HCT116 (cell line): ENCODE results near the gene PWWP2B. TPM values are rescaled to one million over a fixed set of nuclear protein-coding genes. Genes with fewer than 3 reads are reported as not detected.

Experiments
- ATAC-seq: fragments of 200-7000 bp; cut with Tn5 transposase; 2 replicates; pipeline ENCODE4 v1.9.1; 2020; ENCODE audit warnings: mild to moderate bottlenecking, moderate library complexity
- BruUV-seq: library from RNA; stranded (reverse); fragments of 400-500 nt; replicated peaks from 2 replicates; lab custom pipeline; 2021; lab: Mats Ljungman, UMichigan
- CTCF ChIA-PET: fragments of 300-600 bp; sonication (Branson Sonifier 250); formaldehyde crosslinking; loops from one replicate; lab custom pipeline; 2021; ENCODE audit warnings: antibody characterized with exemption; lab: Charles Lee
- POLR2A ChIA-PET: fragments of 300-600, 350-600 bp; sonication (Branson Sonifier 250); formaldehyde crosslinking; loops from one replicate; lab custom pipeline; 2021; ENCODE audit warnings: antibody characterized with exemption; lab: Charles Lee
- RAD21 ChIA-PET, 2 experiments: fragments of 300-600 bp; sonication (Branson Sonifier 250); formaldehyde crosslinking; loops; one replicate each; lab custom pipeline; 2023; ENCODE audit warnings: low total read pairs in 2 of 2; ENCODE audit not compliant: uncharacterized antibody in 2 of 2, unreplicated experiment in 2 of 2, low non-redundant PET in 1 of 2; lab: Charles Lee
- DNase-seq: peaks from one replicate; pipeline ENCODE4 v3.0.0-alpha.2; 2010; ENCODE audit warnings: low read depth, low spot score
- H2AFZ ChIP-seq: fragments of 200-600 bp; shearing (Covaris generic), sonication (generic); 2 replicates; pipeline ENCODE4 v1.6.1; 2017; ENCODE audit warnings: low read depth, mixed run types, mixed read lengths, antibody characterized with exemption, low read length; ENCODE audit not compliant: poor library complexity, severe bottlenecking
- H3K27ac ChIP-seq: 2 replicates; pipeline ENCODE4 v1.5.1; 2012; ENCODE audit warnings: low read depth, low read length
- H3K27me3 ChIP-seq: fragments of 200-600 bp; sonication (generic); 2 replicates; pipeline ENCODE4 v1.6.1; 2016; ENCODE audit warnings: mixed run types, low read length, mixed read lengths; ENCODE audit not compliant: insufficient read depth
- H3K36me3 ChIP-seq, 2 experiments: fragments of 200-500 bp in 1 of 2; fragments of 200-600 bp in 1 of 2; sonication (Bioruptor generic) in 1 of 2; sonication (generic) in 1 of 2; 2 replicates each; pipeline versions ENCODE4 v1.5.1 to v1.6.1; 2014 to 2016; ENCODE audit warnings: low read length in 2 of 2, inconsistent platforms in 1 of 2, mixed read lengths in 1 of 2, mixed run types in 1 of 2; ENCODE audit not compliant: insufficient read depth in 2 of 2, control insufficient read depth in 1 of 2
- H3K4me1 ChIP-seq, 2 experiments: fragments of 200-600 bp in 1 of 2; sonication (generic) in 1 of 2; 2 replicates each; pipeline versions ENCODE4 v1.5.1 to v1.6.1; 2012 to 2017; ENCODE audit warnings: low read length in 2 of 2, inconsistent platforms in 1 of 2, mild to moderate bottlenecking in 1 of 2, mixed read lengths in 1 of 2, mixed run types in 1 of 2, moderate library complexity in 1 of 2; ENCODE audit not compliant: insufficient read depth in 2 of 2, control insufficient read depth in 1 of 2
- H3K4me2 ChIP-seq: fragments of 200-600 bp; sonication (generic); 2 replicates; pipeline ENCODE4 v1.6.1; 2017; ENCODE audit warnings: mixed run types, low read length, mixed read lengths
- H3K4me3 ChIP-seq, 2 experiments: fragments of 200-600 bp in 1 of 2; sonication (generic) in 1 of 2; replicated peaks in 1 of 2; 2 replicates each; pipeline ENCODE4 v1.5.1; 2011 to 2016; ENCODE audit warnings: low read length in 2 of 2, control low read depth in 1 of 2, low read depth in 1 of 2, mild to moderate bottlenecking in 1 of 2, mixed read lengths in 1 of 2, mixed run types in 1 of 2
- H3K79me2 ChIP-seq: fragments of 200-600 bp; sonication (generic); 2 replicates; pipeline ENCODE4 v1.6.1; 2017; ENCODE audit warnings: mild to moderate bottlenecking, mixed run types, low read length, moderate library complexity, mixed read lengths; ENCODE audit not compliant: insufficient read depth
- H3K9ac ChIP-seq: fragments of 200-600 bp; sonication (generic); 2 replicates; pipeline ENCODE4 v1.6.1; 2016; ENCODE audit warnings: low read length, mixed read lengths
- H3K9me2 ChIP-seq: fragments of 200-600 bp; sonication (generic), shearing (Covaris generic); 2 replicates; pipeline ENCODE4 v1.6.1; 2017; ENCODE audit warnings: mixed run types, mild to moderate bottlenecking, moderate library complexity; ENCODE audit not compliant: insufficient read depth
- H3K9me3 ChIP-seq, 2 experiments: fragments of 200-500 bp in 1 of 2; fragments of 200-600 bp in 1 of 2; sonication (Bioruptor generic) in 1 of 2; sonication (generic) in 1 of 2; 2 replicates each; pipeline ENCODE4 v1.6.1; 2014 to 2017; ENCODE audit warnings: low read length in 2 of 2, mixed read lengths in 2 of 2, inconsistent platforms in 1 of 2, low read depth in 1 of 2, mild to moderate bottlenecking in 1 of 2, mixed run types in 1 of 2, moderate library complexity in 1 of 2; ENCODE audit not compliant: control insufficient read depth in 1 of 2, insufficient read depth in 1 of 2
- H4K20me1 ChIP-seq: fragments of 200-600 bp; sonication (generic), shearing (Covaris generic); 2 replicates; pipeline ENCODE4 v1.6.1; 2017; ENCODE audit warnings: mixed run types, mild to moderate bottlenecking, moderate library complexity; ENCODE audit not compliant: insufficient read depth
- CEBPB ChIP-seq: IDR thresholded peaks from 2 replicates; pipeline ENCODE4 v1.6.1; 2012; ENCODE audit warnings: low read depth
- EGR1 ChIP-seq: IDR thresholded peaks from 2 replicates; pipeline ENCODE4 v1.6.1; 2012; ENCODE audit warnings: low read depth
- ELF1 ChIP-seq: IDR thresholded peaks from 2 replicates; pipeline ENCODE4 v1.6.1; 2012; ENCODE audit warnings: low read depth, borderline replicate concordance
- EZH2 ChIP-seq: fragments of 200-600 bp; sonication (generic); IDR thresholded peaks from 2 replicates; pipeline ENCODE4 v1.6.1; 2017; ENCODE audit warnings: antibody characterized with exemption, mixed run types
- EZH2phosphoT487 ChIP-seq: fragments of 200-600 bp; IDR thresholded peaks from 2 replicates; pipeline ENCODE4 v1.6.1; 2018; ENCODE audit warnings: antibody characterized with exemption, borderline replicate concordance
- FOSL1 ChIP-seq: IDR thresholded peaks from 2 replicates; pipeline ENCODE4 v1.6.1; 2012; ENCODE audit warnings: low read depth
- JUND ChIP-seq: IDR thresholded peaks from 2 replicates; pipeline ENCODE4 v1.6.1; 2012
- MAX ChIP-seq: IDR thresholded peaks from 2 replicates; pipeline ENCODE4 v1.6.1; 2012
- POLR2A ChIP-seq: IDR thresholded peaks from 2 replicates; pipeline ENCODE4 v1.7.0; 2011; ENCODE audit warnings: borderline replicate concordance; ENCODE audit not compliant: insufficient read depth, insufficient read length; ENCODE audit errors: extremely low read depth
- POLR2AphosphoS5 ChIP-seq: IDR thresholded peaks from 2 replicates; pipeline ENCODE4 v1.6.1; 2011; ENCODE audit warnings: mild to moderate bottlenecking, low read depth, low read length, moderate library complexity
- RAD21 ChIP-seq: IDR thresholded peaks from 2 replicates; pipeline ENCODE4 v1.6.1; 2012; ENCODE audit warnings: low read depth, mild to moderate bottlenecking
- REST ChIP-seq: IDR thresholded peaks from 2 replicates; pipeline ENCODE4 v1.6.1; 2012; ENCODE audit warnings: low read depth
- SIN3A ChIP-seq: IDR thresholded peaks from 2 replicates; pipeline ENCODE4 v1.6.1; 2012; ENCODE audit warnings: low read depth
- TCF7L2 ChIP-seq: IDR thresholded peaks from 2 replicates; pipeline ENCODE4 v1.7.0; 2011; ENCODE audit warnings: borderline replicate concordance, inconsistent platforms; ENCODE audit not compliant: insufficient read depth, insufficient read length; ENCODE audit errors: extremely low read depth
- YY1 ChIP-seq: IDR thresholded peaks from 2 replicates; pipeline ENCODE4 v1.6.1; 2011; ENCODE audit warnings: low read length, low read depth, moderate library complexity, mild to moderate bottlenecking; ENCODE audit not compliant: insufficient replicate concordance; ENCODE audit errors: extremely low read depth
- ZBTB33 ChIP-seq: IDR thresholded peaks from 2 replicates; pipeline ENCODE4 v1.6.1; 2011; ENCODE audit warnings: mild to moderate bottlenecking, low read length, moderate library complexity; ENCODE audit not compliant: insufficient replicate concordance; ENCODE audit errors: extremely low read depth
- ZFX ChIP-seq: fragments of 450-650 bp; IDR thresholded peaks from 2 replicates; pipeline ENCODE4 v1.6.1; 2017
- intact Hi-C: fragments of 100-400 bp; cut with micrococcal nuclease; formaldehyde crosslinking; loops from 2 replicates; pipeline ENCODE4 v1.10.0; 2022
- total RNA-seq: library from RNA; stranded (reverse); gene quantifications from one replicate; pipeline ENCODE4 v1.2.1, GENCODE V29; 2021; ENCODE audit not compliant: unreplicated experiment
- TF ChIP-seq, protein P1 (sequence below), 3 experiments: fragments of 200-600 bp in 1 of 3; sonication (generic) in 1 of 3; IDR thresholded peaks in 2 of 3; conservative IDR thresholded peaks in 1 of 3; 2 replicates each; pipeline ENCODE4 v1.5.1; 2012 to 2017; ENCODE audit warnings: low read depth in 2 of 3, low read length in 2 of 3, antibody characterized with exemption in 1 of 3, borderline replicate concordance in 1 of 3, control low read depth in 1 of 3, mild to moderate bottlenecking in 1 of 3, mixed read lengths in 1 of 3, mixed run types in 1 of 3, moderate library complexity in 1 of 3; ENCODE audit not compliant: insufficient read depth in 1 of 3
- TF ChIP-seq, protein P2 (sequence below): IDR thresholded peaks from 2 replicates; pipeline ENCODE4 v1.6.1; 2012

The PWWP2B gene
- total RNA-seq, 1 experiment from 2014 or later: 13.9 TPM

- no peaks in the 10 kb centered on the region for H3K27me3 ChIP-seq
- ATAC-seq: no peak
- H3K79me2 ChIP-seq: peaks cover 21% of the 10 kb centered on the region; the same call in 1 of the 2 replicates
- H3K4me1 ChIP-seq: peaks cover 10 to 16% of the 10 kb centered on the region in 2 experiments
- no peak overlapping the region for H2AFZ ChIP-seq
- no peak overlapping the region for H3K4me2 ChIP-seq
- H3K9me2 ChIP-seq: no peaks in the 10 kb centered on the region
- CTCF ChIA-PET: no interaction called here
- intact Hi-C loops: no loop called here
- no peaks in the 10 kb centered on the region for H3K9me3 ChIP-seq
- POLR2A ChIA-PET: no interaction called here
- RAD21 ChIA-PET: no interaction called here
- no TSS peak for BruUV-seq
- no peaks in the 10 kb centered on the region for H4K20me1 ChIP-seq
- peaks cover 0 to 6% of the 10 kb centered on the region in 2 experiments; a peak in 1 of 4 replicates for H3K36me3 ChIP-seq
- DNase-seq: no peak
- TF ChIP-seq ELF1: no peak
- TF ChIP-seq REST: no peak
- TF ChIP-seq, protein P1, sequence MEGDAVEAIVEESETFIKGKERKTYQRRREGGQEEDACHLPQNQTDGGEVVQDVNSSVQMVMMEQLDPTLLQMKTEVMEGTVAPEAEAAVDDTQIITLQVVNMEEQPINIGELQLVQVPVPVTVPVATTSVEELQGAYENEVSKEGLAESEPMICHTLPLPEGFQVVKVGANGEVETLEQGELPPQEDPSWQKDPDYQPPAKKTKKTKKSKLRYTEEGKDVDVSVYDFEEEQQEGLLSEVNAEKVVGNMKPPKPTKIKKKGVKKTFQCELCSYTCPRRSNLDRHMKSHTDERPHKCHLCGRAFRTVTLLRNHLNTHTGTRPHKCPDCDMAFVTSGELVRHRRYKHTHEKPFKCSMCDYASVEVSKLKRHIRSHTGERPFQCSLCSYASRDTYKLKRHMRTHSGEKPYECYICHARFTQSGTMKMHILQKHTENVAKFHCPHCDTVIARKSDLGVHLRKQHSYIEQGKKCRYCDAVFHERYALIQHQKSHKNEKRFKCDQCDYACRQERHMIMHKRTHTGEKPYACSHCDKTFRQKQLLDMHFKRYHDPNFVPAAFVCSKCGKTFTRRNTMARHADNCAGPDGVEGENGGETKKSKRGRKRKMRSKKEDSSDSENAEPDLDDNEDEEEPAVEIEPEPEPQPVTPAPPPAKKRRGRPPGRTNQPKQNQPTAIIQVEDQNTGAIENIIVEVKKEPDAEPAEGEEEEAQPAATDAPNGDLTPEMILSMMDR (IDR thresholded peaks at IDR 0.05 in 2 of 3, conservative IDR thresholded peaks at IDR 0.05 in 1 of 3; ENCODE audit: borderline replicate concordance in 1 of 3, insufficient read depth in 1 of 3, low read depth in 2 of 3, low read length in 2 of 3): no peak
- no peak for TF ChIP-seq YY1
- no peak for TF ChIP-seq EZH2phosphoT487
- TF ChIP-seq ZFX: no peak
- no peak for TF ChIP-seq EGR1
- TF ChIP-seq CEBPB: no peak
- TF ChIP-seq FOSL1: no peak
- TF ChIP-seq, protein P2, sequence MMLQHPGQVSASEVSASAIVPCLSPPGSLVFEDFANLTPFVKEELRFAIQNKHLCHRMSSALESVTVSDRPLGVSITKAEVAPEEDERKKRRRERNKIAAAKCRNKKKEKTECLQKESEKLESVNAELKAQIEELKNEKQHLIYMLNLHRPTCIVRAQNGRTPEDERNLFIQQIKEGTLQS: no peak
- no peak for TF ChIP-seq POLR2AphosphoS5
- TF ChIP-seq JUND: no peak
- TF ChIP-seq MAX: no peak
- TF ChIP-seq ZBTB33: no peak
- no peak for TF ChIP-seq RAD21
- TF ChIP-seq POLR2A: no peak
- no peak for TF ChIP-seq TCF7L2
- no peak for TF ChIP-seq EZH2
- TF ChIP-seq SIN3A: no peak
- H3K27ac ChIP-seq: no peak overlapping the region
- H3K4me3 ChIP-seq: no peak overlapping the region
- no peak overlapping the region for H3K9ac ChIP-seq
These were observed 17.5 kb downstream of the PWWP2B start for GRCh38 chr10:132414402-132415016.
